Parathyroid adenoma (tissue), 2 donors: ENCODE measurements around the gene PRLR.
"Not testable (repeated sequence)": the region's sequence is repeated elsewhere in the genome, so short reads cannot be mapped to it uniquely, and the experiment has no call there.

Experiments used
- H2AFZ ChIP-seq: fragments of 300-600 bp; sonication (generic); one replicate; pipeline ENCODE4 v1.7.0; 2017; ENCODE audit warnings: antibody characterized with exemption, mild to moderate bottlenecking
- H3K27ac ChIP-seq: fragments of 300-600 bp; sonication (generic); one replicate; pipeline ENCODE4 v1.7.0; 2017
- H3K27me3 ChIP-seq: fragments of 300-600 bp; sonication (generic); one replicate; pipeline ENCODE4 v1.7.0; 2017; ENCODE audit warnings: low read length; ENCODE audit not compliant: control insufficient read depth, insufficient read depth
- H3K36me3 ChIP-seq: fragments of 300-600 bp; sonication (generic); one replicate; pipeline ENCODE4 v1.7.0; 2017; ENCODE audit warnings: low read length; ENCODE audit not compliant: control insufficient read depth, insufficient read depth
- H3K4me1 ChIP-seq: fragments of 300-600 bp; sonication (generic); one replicate; pipeline ENCODE4 v1.7.0; 2017; ENCODE audit warnings: control low read depth
- H3K4me2 ChIP-seq: fragments of 300-600 bp; sonication (generic); one replicate; pipeline ENCODE4 v1.7.0; 2017; ENCODE audit warnings: low read length
- H3K4me3 ChIP-seq: fragments of 300-600 bp; sonication (generic); one replicate; pipeline ENCODE4 v1.7.0; 2017; ENCODE audit warnings: low read depth, low read length
- H3K79me2 ChIP-seq: fragments of 300-600 bp; sonication (generic); one replicate; pipeline ENCODE4 v1.7.0; 2017; ENCODE audit warnings: control low read depth
- H3K9ac ChIP-seq: fragments of 300-600 bp; sonication (generic); one replicate; pipeline ENCODE4 v1.7.0; 2017; ENCODE audit warnings: mild to moderate bottlenecking
- H3K9me3 ChIP-seq: fragments of 300-600 bp; sonication (generic); one replicate; pipeline ENCODE4 v1.7.0; 2017; ENCODE audit warnings: low read length; ENCODE audit not compliant: control insufficient read depth
- TF ChIP-seq, protein P1 (sequence below): fragments of 300-600 bp; sonication (generic); IDR thresholded peaks from one replicate; pipeline ENCODE4 v1.7.0; 2017; ENCODE audit warnings: antibody characterized with exemption, mild to moderate bottlenecking
- donor health status: primary hyperparathyroidism.

Gene PRLR

GRCh38 chr5:35103637-35104299, 126.5 kb downstream of the PRLR start:
- Histone ChIP-seq H3K79me2 (peaks cover 38% of the 10 kb centered on the region), H2AFZ (no peak overlapping the region), H3K27ac (no peak overlapping the region), H3K9ac (no peak overlapping the region), H3K36me3 (no peaks in the 10 kb centered on the region), H3K4me3 (no peak overlapping the region), H3K4me1 (peaks cover 6% of the 10 kb centered on the region), H3K27me3 (no peaks in the 10 kb centered on the region), H3K4me2 (no peak overlapping the region), H3K9me3 (no peaks in the 10 kb centered on the region)
- TF ChIP-seq, protein P1, sequence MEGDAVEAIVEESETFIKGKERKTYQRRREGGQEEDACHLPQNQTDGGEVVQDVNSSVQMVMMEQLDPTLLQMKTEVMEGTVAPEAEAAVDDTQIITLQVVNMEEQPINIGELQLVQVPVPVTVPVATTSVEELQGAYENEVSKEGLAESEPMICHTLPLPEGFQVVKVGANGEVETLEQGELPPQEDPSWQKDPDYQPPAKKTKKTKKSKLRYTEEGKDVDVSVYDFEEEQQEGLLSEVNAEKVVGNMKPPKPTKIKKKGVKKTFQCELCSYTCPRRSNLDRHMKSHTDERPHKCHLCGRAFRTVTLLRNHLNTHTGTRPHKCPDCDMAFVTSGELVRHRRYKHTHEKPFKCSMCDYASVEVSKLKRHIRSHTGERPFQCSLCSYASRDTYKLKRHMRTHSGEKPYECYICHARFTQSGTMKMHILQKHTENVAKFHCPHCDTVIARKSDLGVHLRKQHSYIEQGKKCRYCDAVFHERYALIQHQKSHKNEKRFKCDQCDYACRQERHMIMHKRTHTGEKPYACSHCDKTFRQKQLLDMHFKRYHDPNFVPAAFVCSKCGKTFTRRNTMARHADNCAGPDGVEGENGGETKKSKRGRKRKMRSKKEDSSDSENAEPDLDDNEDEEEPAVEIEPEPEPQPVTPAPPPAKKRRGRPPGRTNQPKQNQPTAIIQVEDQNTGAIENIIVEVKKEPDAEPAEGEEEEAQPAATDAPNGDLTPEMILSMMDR = no peak

- peaks cover 16% of the 10 kb centered on the region for H3K4me1 ChIP-seq
- H3K4me3 ChIP-seq, H3K9me3 ChIP-seq, H3K36me3 ChIP-seq, H3K27ac ChIP-seq, H3K4me2 ChIP-seq, H3K9ac ChIP-seq, H3K27me3 ChIP-seq, H2AFZ ChIP-seq: not testable (repeated sequence)
- H3K79me2 ChIP-seq = peaks cover 40% of the 10 kb centered on the region
Observed at GRCh38 chr5:35101720-35102119, 128.6 kb downstream of the PRLR start.

DNA sequence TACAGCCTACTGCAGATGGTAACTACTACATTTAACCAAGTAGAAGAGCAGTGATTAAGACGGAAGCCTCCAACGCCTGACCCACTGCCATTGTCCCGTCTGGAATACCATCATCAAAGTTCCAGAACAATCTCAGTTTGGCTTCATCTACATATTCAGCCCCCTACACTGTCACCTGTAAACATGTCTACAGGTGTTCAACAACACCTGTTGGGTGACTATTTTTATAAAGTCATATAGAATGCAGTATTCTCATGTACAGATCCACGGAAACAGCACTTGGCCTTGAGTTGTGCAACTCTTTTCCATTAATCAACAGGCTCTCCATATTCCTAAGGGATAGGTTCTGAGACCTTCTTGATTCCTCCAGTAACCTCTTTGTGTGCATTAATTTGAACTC, 129.3 kb downstream of the PRLR start:
- Histone ChIP-seq H2AFZ (no peak overlapping the region), H3K27ac (no peak overlapping the region), H3K9me3 (no peaks in the 10 kb centered on the region), H3K27me3 (no peaks in the 10 kb centered on the region), H3K4me2 (no peak overlapping the region), H3K4me1 (peaks cover 16% of the 10 kb centered on the region), H3K36me3 (no peaks in the 10 kb centered on the region), H3K9ac (no peak overlapping the region), H3K4me3 (no peak overlapping the region), H3K79me2 (peaks cover 44% of the 10 kb centered on the region)
- TF ChIP-seq, protein P1 = no peak

DNA sequence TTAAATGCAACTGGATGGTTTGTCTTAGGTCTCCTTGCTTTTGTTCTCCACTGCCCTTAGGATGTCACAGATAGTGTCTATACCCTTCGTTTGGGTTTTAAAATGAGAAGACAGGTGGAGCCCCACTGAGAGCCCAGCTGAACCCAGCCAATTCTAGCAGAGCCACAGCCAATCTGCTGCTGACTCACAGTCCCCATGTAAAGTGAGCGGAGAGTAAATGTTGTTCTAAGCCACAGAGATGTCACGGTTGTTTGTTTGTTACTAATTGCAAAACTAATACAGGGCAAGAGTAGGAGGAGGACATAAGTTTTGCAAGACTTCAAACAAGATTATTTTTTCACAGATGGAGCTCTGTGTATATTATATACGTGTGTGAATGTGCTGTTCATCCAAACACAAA, 132.1 kb downstream of the PRLR start:
- no peaks in the 10 kb centered on the region for H3K36me3 ChIP-seq
- no peak overlapping the region for H3K27ac ChIP-seq
- no peak overlapping the region for H3K4me3 ChIP-seq
- TF ChIP-seq, protein P1 = no peak
- H3K9ac ChIP-seq = no peak overlapping the region
- H2AFZ ChIP-seq = no peak overlapping the region
- peaks cover 11% of the 10 kb centered on the region for H3K4me1 ChIP-seq
- H3K4me2 ChIP-seq = no peak overlapping the region
- H3K27me3 ChIP-seq = no peaks in the 10 kb centered on the region
- peaks cover 41% of the 10 kb centered on the region for H3K79me2 ChIP-seq
- H3K9me3 ChIP-seq = no peaks in the 10 kb centered on the region

DNA sequence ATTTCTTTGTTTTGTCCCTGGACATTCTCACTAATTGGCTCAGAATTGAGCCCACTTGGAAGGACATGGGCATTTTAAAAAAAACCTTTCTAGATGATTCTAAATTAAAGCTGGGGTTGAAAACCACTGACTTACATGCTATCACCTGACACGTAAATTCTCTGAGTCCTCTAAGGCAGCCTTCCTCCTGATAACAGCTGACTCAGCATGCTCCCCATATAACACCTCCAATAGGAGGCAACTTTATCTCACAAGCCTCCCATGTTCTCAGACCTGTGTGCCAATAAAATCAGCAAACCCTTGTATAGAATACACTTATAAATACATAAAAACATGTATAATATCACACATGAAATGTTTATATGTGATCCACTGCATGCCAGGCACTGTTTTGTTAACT, 133.4 kb downstream of the PRLR start:
- H3K36me3 ChIP-seq = no peaks in the 10 kb centered on the region
- H3K9ac ChIP-seq = no peak overlapping the region
- H2AFZ ChIP-seq = no peak overlapping the region
- no peaks in the 10 kb centered on the region for H3K27me3 ChIP-seq
- H3K9me3 ChIP-seq = no peaks in the 10 kb centered on the region
- peaks cover 39% of the 10 kb centered on the region for H3K79me2 ChIP-seq
- H3K27ac ChIP-seq = no peak overlapping the region
- no peak overlapping the region for H3K4me3 ChIP-seq
- TF ChIP-seq, protein P1 = no peak
- H3K4me1 ChIP-seq = peaks cover 11% of the 10 kb centered on the region
- no peak overlapping the region for H3K4me2 ChIP-seq
